8988T (cell line): ENCODE results near the gene RPL23.

ENCODE experiments used
- DNase-seq: peaks from one replicate; pipeline ENCODE4 v3.0.0; 2011

The RPL23 gene

GRCh38 chr17:38853292-38854219 is at the start of gene RPL23:
Gene RPL23 (minus strand): TSS chr17:38853721. CDS start chr17:38853710, 11 bp downstream.
- DNase-seq, result no peak

- no peak for DNase-seq
These were observed 47.6 kb upstream of the RPL23 start for GRCh38 chr17:38900978-38901656.

GRCh38 chr17:38899421-38899820 is 45.9 kb upstream of the RPL23 start:
- DNase-seq, result no peak

- DNase-seq, result no peak
These were observed 45.4 kb upstream of the RPL23 start for GRCh38 chr17:38898812-38899348.

GRCh38 chr17:38898291-38898679 is 44.8 kb upstream of the RPL23 start:
- DNase-seq, result no peak

- DNase-seq, result no peak
These were observed 44.3 kb upstream of the RPL23 start for GRCh38 chr17:38897671-38898290.

- DNase-seq, result no peak
These were observed 43.7 kb upstream of the RPL23 start for GRCh38 chr17:38897176-38897575.

GRCh38 chr17:38896346-38896954 is 42.9 kb upstream of the RPL23 start:
- no peak for DNase-seq

GRCh38 chr17:38894276-38894675 is 40.8 kb upstream of the RPL23 start:
- no peak for DNase-seq

- DNase-seq, result no peak
These were observed 40.1 kb upstream of the RPL23 start for GRCh38 chr17:38893607-38894006.

- DNase-seq, result no peak
These were observed 39.6 kb upstream of the RPL23 start for GRCh38 chr17:38893113-38893512.

- DNase-seq, result no peak
These were observed 39.1 kb upstream of the RPL23 start for GRCh38 chr17:38892620-38893019.

GRCh38 chr17:38892083-38892482 is 38.6 kb upstream of the RPL23 start:
- no peak for DNase-seq

- DNase-seq, result no peak
These were observed 37.9 kb upstream of the RPL23 start for GRCh38 chr17:38891441-38891840.

- DNase-seq, result no peak
These were observed 36.9 kb upstream of the RPL23 start for GRCh38 chr17:38890410-38890746.

- DNase-seq, result no peak
These were observed 36.4 kb upstream of the RPL23 start for GRCh38 chr17:38889745-38890409.

- DNase-seq, result no peak
These were observed 35.3 kb upstream of the RPL23 start for GRCh38 chr17:38888842-38889241.

GRCh38 chr17:38886643-38887010 is 33.1 kb upstream of the RPL23 start:
- DNase-seq, result no peak

GRCh38 chr17:38885728-38886642 is 32.5 kb upstream of the RPL23 start:
- DNase-seq, result no peak

- DNase-seq, result no peak
These were observed 31.7 kb upstream of the RPL23 start for GRCh38 chr17:38885044-38885727.
